CD4-positive, alpha-beta T cell (primary cell): ENCODE measurements around the gene M1AP. TPM values are rescaled to one million over a fixed set of nuclear protein-coding genes. Genes with fewer than 3 reads are reported as not detected.

Source experiments
- ATAC-seq: fragments of 200-7000 bp; cut with Tn5 transposase; one replicate; pipeline ENCODE4 v1.10.0; 2022; ENCODE audit warnings: mild to moderate bottlenecking; ENCODE audit not compliant: poor library complexity
- CTCF ChIA-PET: fragments of 350-600 bp; sonication (Branson Sonifier 250); formaldehyde crosslinking; loops from one replicate; lab custom pipeline; 2021; ENCODE audit warnings: antibody characterized with exemption, inconsistent platforms; lab: Charles Lee
- POLR2A ChIA-PET: fragments of 350-600 bp; sonication (Branson Sonifier 250); formaldehyde crosslinking; loops from one replicate; lab custom pipeline; 2021; ENCODE audit warnings: antibody characterized with exemption, inconsistent platforms; lab: Charles Lee
- DNase-seq, 14 experiments: peaks; one replicate each; pipeline ENCODE4 v3.0.0-alpha.2; 2013 to 2020; ENCODE audit warnings: mixed read lengths in 2 of 14
- H3K27ac ChIP-seq, 2 donors: one replicate each; pipeline versions ENCODE4 v1.5.1 to v1.7.0; 2013; ENCODE audit warnings: low read length in 2 of 2, low read depth in 1 of 2, mild to moderate bottlenecking in 1 of 2
- H3K27me3 ChIP-seq, 2 experiments: 1 replicate in 1 of 2; 2 replicates in 1 of 2; pipeline versions ENCODE4 v1.6.1 to v1.7.0; 2013; ENCODE audit warnings: low read length in 2 of 2, control low read depth in 1 of 2, mild to moderate bottlenecking in 1 of 2, moderate library complexity in 1 of 2; ENCODE audit not compliant: insufficient read depth in 2 of 2, control insufficient read depth in 1 of 2
- H3K36me3 ChIP-seq: one replicate; pipeline ENCODE4 v1.6.1; 2013; ENCODE audit warnings: low read length, control low read depth; ENCODE audit not compliant: insufficient read depth
- H3K4me1 ChIP-seq: one replicate; pipeline ENCODE4 v1.6.1; 2013; ENCODE audit warnings: low read length, control low read depth; ENCODE audit not compliant: insufficient read depth
- H3K4me3 ChIP-seq: one replicate; pipeline ENCODE4 v1.5.1; 2013; ENCODE audit warnings: mild to moderate bottlenecking, low read length, moderate library complexity
- H3K9me3 ChIP-seq, 2 experiments: 1 replicate in 1 of 2; 2 replicates in 1 of 2; pipeline versions ENCODE4 v1.6.1 to v1.7.0; 2013; ENCODE audit warnings: low read length in 2 of 2, mild to moderate bottlenecking in 2 of 2, control low read depth in 1 of 2, moderate library complexity in 1 of 2; ENCODE audit not compliant: control insufficient read depth in 1 of 2, insufficient read depth in 1 of 2
- H3K27ac Mint-ChIP-seq: one replicate; pipeline ENCODE4 v1.8.0; 2020; ENCODE audit warnings: mixed read lengths
- H3K27me3 Mint-ChIP-seq: one replicate; pipeline ENCODE4 v1.8.0; 2021; ENCODE audit warnings: mixed read lengths
- H3K36me3 Mint-ChIP-seq: one replicate; pipeline ENCODE4 v1.8.0; 2021; ENCODE audit warnings: low read depth, mixed read lengths
- H3K4me1 Mint-ChIP-seq: one replicate; pipeline ENCODE4 v1.8.0; 2021; ENCODE audit warnings: low read depth, mixed read lengths
- H3K4me3 Mint-ChIP-seq: one replicate; pipeline ENCODE4 v1.8.0; 2020; ENCODE audit warnings: mild to moderate bottlenecking, mixed read lengths
- H3K9me3 Mint-ChIP-seq: one replicate; pipeline ENCODE4 v1.8.0; 2020; ENCODE audit warnings: mixed read lengths
- intact Hi-C, 2 experiments: fragments of 100-400 bp; cut with DNase I in 1 of 2; cut with micrococcal nuclease in 1 of 2; formaldehyde crosslinking; loops; one replicate each; pipeline versions ENCODE4 v1.15.1 to v1.9.0; 2023 to 2025; cut with DNase I, micrococcal nuclease
- polyA plus RNA-seq, 2 donors: library from polyadenylated mRNA; unstranded; fragments of 120-200 nt; gene quantifications; one replicate each; pipeline ENCODE4 v1.2.1, GENCODE V29; 2013
- total RNA-seq, 174 experiments: library from RNA in 2 of 174; stranded (reverse) in 2 of 174; gene quantifications; one replicate each; pipeline ENCODE4 v1.2.3 and lab custom pipeline; 2021 to 2026
- TF ChIP-seq, protein P1 (sequence below): fragments of 200-600 bp; IDR thresholded peaks from one replicate; pipeline ENCODE4 v1.8.0; 2022; ENCODE audit warnings: antibody characterized with exemption, mild to moderate bottlenecking

Gene M1AP
- total RNA-seq (not detected), total RNA-seq (lab: John Stamatoyannopoulos, UW) (0 to 0.20 (median 0) reads per million in 172 experiments)
- polyA plus RNA-seq (2013, experiment 1 of 2): 0.18 TPM
- polyA plus RNA-seq (2013, experiment 2 of 2): 0.45 TPM

DNA sequence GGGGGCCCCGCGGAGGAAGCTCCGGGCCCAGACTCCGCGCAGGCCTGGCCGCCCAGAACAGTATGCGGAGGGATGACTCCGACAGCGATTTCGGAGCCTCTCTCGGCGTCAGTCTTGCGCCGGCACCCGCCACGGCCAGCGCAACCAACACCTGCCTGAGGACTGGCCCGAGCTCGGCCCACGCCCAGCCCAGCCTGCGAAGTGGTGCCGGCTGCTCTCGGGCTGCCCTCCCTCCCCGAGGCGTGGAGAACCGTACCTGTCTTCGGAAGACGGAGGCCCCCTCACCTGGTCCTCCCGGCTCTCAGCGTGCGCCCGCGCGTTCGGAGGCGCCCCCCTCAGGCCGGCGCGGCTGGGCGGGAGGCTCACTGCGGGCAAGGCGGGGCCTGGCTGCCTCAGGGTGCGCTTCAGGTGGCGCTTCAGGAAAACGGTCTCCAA is at the start of gene M1AP:
Gene M1AP (minus strand): TSS at position 322 of the 435 bp plus-strand sequence. CDS start 8,055 bp downstream, outside the sequence.
- peak within 1 kb of the TSS; percentile 22 for H3K4me3 Mint-ChIP-seq
- ATAC-seq (no peak), DNase-seq (peak in 4 of 14 experiments; percentile 8 to 26 (median 18))
- peaks cover 47% of the 10 kb centered on the region for H3K27me3 Mint-ChIP-seq
- Histone ChIP-seq H3K27ac (no peak within 1 kb of the TSS), H3K27me3 (peaks cover 12 to 18% of the 10 kb centered on the region in 2 experiments), H3K4me3 (no peak within 1 kb of the TSS), H3K36me3 (no peaks in the 10 kb centered on the region), H3K9me3 (peaks cover 0 to 11% of the 10 kb centered on the region in 2 experiments), H3K4me1 (peaks cover 4% of the 10 kb centered on the region)
- no peaks in the 10 kb centered on the region for H3K36me3 Mint-ChIP-seq
- no peaks in the 10 kb centered on the region for H3K9me3 Mint-ChIP-seq
- POLR2A ChIA-PET: no interaction called here
- no peak within 1 kb of the TSS for H3K27ac Mint-ChIP-seq
- CTCF ChIA-PET: no interaction called here
- intact Hi-C loops: no loop called here
- no peaks in the 10 kb centered on the region for H3K4me1 Mint-ChIP-seq
- TF ChIP-seq, protein P1, sequence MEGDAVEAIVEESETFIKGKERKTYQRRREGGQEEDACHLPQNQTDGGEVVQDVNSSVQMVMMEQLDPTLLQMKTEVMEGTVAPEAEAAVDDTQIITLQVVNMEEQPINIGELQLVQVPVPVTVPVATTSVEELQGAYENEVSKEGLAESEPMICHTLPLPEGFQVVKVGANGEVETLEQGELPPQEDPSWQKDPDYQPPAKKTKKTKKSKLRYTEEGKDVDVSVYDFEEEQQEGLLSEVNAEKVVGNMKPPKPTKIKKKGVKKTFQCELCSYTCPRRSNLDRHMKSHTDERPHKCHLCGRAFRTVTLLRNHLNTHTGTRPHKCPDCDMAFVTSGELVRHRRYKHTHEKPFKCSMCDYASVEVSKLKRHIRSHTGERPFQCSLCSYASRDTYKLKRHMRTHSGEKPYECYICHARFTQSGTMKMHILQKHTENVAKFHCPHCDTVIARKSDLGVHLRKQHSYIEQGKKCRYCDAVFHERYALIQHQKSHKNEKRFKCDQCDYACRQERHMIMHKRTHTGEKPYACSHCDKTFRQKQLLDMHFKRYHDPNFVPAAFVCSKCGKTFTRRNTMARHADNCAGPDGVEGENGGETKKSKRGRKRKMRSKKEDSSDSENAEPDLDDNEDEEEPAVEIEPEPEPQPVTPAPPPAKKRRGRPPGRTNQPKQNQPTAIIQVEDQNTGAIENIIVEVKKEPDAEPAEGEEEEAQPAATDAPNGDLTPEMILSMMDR: no peak

DNA sequence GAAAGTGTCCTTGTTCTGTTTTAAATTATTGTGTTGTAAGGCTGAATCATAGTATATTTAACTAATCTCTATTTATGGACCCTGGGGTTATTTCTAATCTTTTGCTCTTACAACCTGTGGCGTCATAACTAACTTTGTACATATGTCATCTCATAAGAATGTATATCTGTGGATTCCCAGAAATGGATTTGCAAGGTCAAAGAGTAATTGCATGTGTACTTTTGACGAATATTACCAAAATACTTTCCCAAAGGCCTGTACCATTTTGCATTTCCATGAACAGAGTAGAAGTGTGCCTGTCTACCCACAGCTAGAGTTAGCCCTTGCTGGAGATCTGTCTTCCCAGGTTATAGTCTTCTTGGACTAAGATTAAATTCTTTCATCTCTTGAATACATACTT is 48.7 kb upstream of the M1AP start:
- H3K4me3 Mint-ChIP-seq: no peak overlapping the region
- POLR2A ChIA-PET: no interaction called here
- ATAC-seq: no peak
- intact Hi-C loops: loop anchor here in 1 of 2 experiments (10.0 kb wide), 1 partner anchor 928 kb away; no protein-coding TSS in a partner anchor
- Histone ChIP-seq H3K9me3 (no peaks in the 10 kb centered on the region), H3K27me3 (no peaks in the 10 kb centered on the region), H3K36me3 (no peaks in the 10 kb centered on the region), H3K4me3 (no peak overlapping the region), H3K4me1 (no peaks in the 10 kb centered on the region), H3K27ac (no peak overlapping the region)
- H3K4me1 Mint-ChIP-seq: no peaks in the 10 kb centered on the region
- H3K9me3 Mint-ChIP-seq: no peaks in the 10 kb centered on the region
- no peak for DNase-seq
- H3K27ac Mint-ChIP-seq: no peak overlapping the region
- CTCF ChIA-PET: no interaction called here
- H3K27me3 Mint-ChIP-seq: no peaks in the 10 kb centered on the region
- peaks cover 3% of the 10 kb centered on the region for H3K36me3 Mint-ChIP-seq
- TF ChIP-seq, protein P1: no peak

GRCh38 chr2:74695663-74696062 is 47.5 kb upstream of the M1AP start:
- no peak overlapping the region for H3K4me3 ChIP-seq
- H3K4me1 Mint-ChIP-seq: no peaks in the 10 kb centered on the region
- no peak overlapping the region for H3K27ac ChIP-seq
- no peaks in the 10 kb centered on the region for H3K9me3 Mint-ChIP-seq
- intact Hi-C loops: loop anchor here in 1 of 2 experiments (10.0 kb wide), 1 partner anchor 929 kb away; no protein-coding TSS in a partner anchor
- DNase-seq (no peak), ATAC-seq (no peak)
- H3K9me3 ChIP-seq: no peaks in the 10 kb centered on the region
- peaks cover 3% of the 10 kb centered on the region for H3K36me3 Mint-ChIP-seq
- H3K36me3 ChIP-seq: no peaks in the 10 kb centered on the region
- no peaks in the 10 kb centered on the region for H3K27me3 ChIP-seq
- ChIA-PET CTCF (no interaction called here), POLR2A (no interaction called here)
- H3K27me3 Mint-ChIP-seq: no peaks in the 10 kb centered on the region
- no peak overlapping the region for H3K27ac Mint-ChIP-seq
- no peak overlapping the region for H3K4me3 Mint-ChIP-seq
- TF ChIP-seq, protein P1: no peak
- H3K4me1 ChIP-seq: no peaks in the 10 kb centered on the region
